ENCODE data around the gene HSPBP1. TPM values are rescaled to one million over a fixed set of nuclear protein-coding genes. Genes with fewer than 3 reads are reported as not detected.

HSPBP1 gene
- total RNA-seq, 1 donor from 2014 or later = 29.1 TPM

GRCh38 chr19:55258476-55258827 lies 21.5 kb downstream of the HSPBP1 start:
- TF ChIP-seq CTCF (IDR thresholded peaks at IDR 0.05; ENCODE audit: unreplicated experiment) = no peak
- peak overlapping the region; percentile 77 for H3K4me3 Mint-ChIP-seq
- H3K9me3 Mint-ChIP-seq = no peaks in the 10 kb centered on the region
- peak overlapping the region; percentile 43 for H3K27ac Mint-ChIP-seq
- no peaks in the 10 kb centered on the region for H3K36me3 Mint-ChIP-seq
- H3K27me3 Mint-ChIP-seq (ENCODE audit: low read depth) = no peaks in the 10 kb centered on the region
- peak in 1 of 2 experiments; percentile 42 for DNase-seq (ENCODE audit: low spot score in 2 of 2, unreplicated experiment in 2 of 2)
- peaks cover 37% of the 10 kb centered on the region for H3K4me1 Mint-ChIP-seq

DNA sequence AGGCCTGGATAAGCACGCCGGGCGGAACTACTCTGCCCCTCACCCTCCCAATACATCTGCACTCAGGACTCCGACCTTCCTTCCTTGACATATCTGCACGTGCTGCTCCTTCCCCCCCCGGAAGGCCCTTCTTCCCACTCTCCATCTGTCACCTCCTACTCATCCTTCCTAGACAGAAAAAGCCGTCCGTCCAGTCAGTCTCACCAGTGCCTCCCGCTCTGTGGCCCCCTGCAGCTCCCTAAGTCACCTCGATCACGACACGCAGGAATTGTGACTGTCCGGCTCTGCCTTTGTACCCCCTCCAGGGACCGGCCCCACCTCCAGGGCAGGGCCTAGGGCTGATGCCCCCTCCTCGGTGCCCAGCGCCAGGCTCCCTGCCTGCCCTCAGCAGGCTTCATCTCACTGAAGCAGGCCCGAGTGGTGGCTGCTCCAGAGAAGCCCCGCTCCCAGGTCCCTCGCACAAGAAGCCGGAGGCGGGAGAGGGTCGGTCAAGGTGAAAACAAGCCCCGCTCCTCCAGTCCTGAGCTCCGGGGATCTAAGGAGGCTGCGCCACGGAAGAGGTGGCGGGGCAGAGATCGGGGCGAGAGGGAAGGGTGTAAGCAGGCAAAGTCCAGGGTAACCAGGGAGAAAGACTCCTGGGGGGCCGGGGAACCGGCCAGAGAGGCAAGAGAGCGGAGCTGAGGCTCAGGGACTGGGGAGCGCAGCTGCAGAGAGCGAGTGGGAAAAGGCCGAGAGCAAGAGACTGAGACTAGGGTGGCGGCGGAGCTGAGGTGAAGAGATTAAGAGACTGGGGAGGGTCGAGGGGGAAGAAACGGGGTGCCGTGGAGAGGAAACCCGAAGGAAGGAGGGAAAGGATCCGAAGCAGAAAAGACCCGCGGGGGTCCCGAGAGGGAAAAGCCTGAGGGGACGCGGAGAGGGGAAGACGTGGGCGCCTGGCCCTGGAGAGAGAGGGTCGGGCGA lies 22.2 kb downstream of the HSPBP1 start:
- H3K36me3 Mint-ChIP-seq = no peaks in the 10 kb centered on the region
- peak overlapping the region; percentile 94 for H3K27ac Mint-ChIP-seq
- no peak for TF ChIP-seq CTCF (IDR thresholded peaks at IDR 0.05; ENCODE audit: unreplicated experiment)
- no peaks in the 10 kb centered on the region for H3K27me3 Mint-ChIP-seq (ENCODE audit: low read depth)
- peaks cover 37% of the 10 kb centered on the region for H3K4me1 Mint-ChIP-seq
- DNase-seq (ENCODE audit: low spot score in 2 of 2, unreplicated experiment in 2 of 2) = peak in 1 of 2 experiments; percentile 41
- H3K4me3 Mint-ChIP-seq = peak overlapping the region; percentile 99
- no peaks in the 10 kb centered on the region for H3K9me3 Mint-ChIP-seq

DNA sequence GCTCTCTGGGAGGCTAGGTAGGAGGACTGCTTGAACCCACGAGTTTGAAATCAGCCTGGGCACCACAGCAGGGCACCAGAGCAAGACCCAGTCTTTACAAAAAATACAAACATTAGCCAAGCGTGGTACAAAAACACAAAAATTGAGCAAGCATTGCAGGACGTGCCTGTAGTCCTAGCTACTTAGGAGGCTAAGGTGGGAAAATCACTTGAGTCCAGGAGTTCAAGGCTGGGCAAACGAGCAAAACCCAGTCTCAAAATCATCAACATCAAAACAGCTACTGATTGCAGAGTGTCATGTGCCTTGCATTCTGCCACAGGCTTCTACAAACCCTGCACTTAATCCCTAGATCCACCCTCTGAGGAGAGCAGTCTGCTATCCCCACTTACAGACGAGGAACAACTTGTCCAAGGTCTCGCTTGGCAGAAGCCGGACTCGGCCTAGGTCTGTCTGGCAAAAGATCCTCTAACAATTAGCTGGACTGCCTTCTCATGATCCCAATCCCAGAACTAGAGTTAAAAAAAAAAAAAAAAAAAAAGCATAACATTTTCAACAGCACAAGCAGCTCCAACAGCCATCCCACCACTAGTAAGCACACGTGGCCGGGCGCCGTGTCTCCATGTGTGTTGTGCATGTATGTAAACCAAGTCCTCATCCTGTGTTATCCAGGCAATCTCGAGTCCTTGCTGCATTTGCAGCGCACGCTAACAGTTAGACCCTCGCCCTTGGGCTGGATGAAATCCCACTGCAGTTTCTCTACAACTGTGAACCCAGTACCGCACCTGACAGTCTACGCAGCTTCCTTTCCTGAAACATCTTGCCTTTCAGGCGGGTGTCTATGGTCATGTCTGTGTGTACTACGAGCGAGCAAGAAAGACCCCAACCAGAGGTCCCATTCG lies 23.1 kb downstream of the HSPBP1 start:
- Mint-ChIP-seq H3K36me3 (no peaks in the 10 kb centered on the region), H3K4me1 (peaks cover 38% of the 10 kb centered on the region), H3K9me3 (no peaks in the 10 kb centered on the region), H3K4me3 (peak overlapping the region; percentile 99), H3K27ac (peak overlapping the region; percentile 94), H3K27me3 (ENCODE audit: low read depth) (no peaks in the 10 kb centered on the region)
- no peak for DNase-seq (ENCODE audit: low spot score in 2 of 2, unreplicated experiment in 2 of 2)
- TF ChIP-seq CTCF (IDR thresholded peaks at IDR 0.05; ENCODE audit: unreplicated experiment) = no peak

- Mint-ChIP-seq H3K4me3 (peak overlapping the region; percentile 99), H3K27ac (peak overlapping the region; percentile 41), H3K27me3 (ENCODE audit: low read depth) (no peaks in the 10 kb centered on the region), H3K4me1 (peaks cover 41% of the 10 kb centered on the region), H3K36me3 (no peaks in the 10 kb centered on the region), H3K9me3 (no peaks in the 10 kb centered on the region)
- TF ChIP-seq CTCF (IDR thresholded peaks at IDR 0.05; ENCODE audit: unreplicated experiment) = no peak
- no peak for DNase-seq (ENCODE audit: low spot score in 2 of 2, unreplicated experiment in 2 of 2)
Observed at GRCh38 chr19:55255618-55256423, 24.1 kb downstream of the HSPBP1 start.

DNA sequence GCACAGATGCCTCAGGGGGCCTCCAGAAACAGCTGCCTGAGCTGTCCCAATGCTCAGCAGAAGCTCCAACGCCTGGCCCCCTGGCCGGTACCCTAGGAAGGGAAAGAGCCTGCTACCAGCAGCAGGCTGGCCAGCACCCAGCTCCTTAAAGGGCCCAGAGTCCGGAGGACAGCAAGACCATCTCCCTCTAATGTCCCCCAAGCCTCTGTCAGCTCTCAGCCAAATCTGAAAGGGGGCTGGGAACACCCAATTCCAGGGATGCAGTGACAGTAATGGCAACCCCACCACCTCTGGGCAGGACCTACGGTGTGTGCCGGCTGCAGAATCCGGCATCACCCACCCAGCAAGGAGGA lies 25.3 kb downstream of the HSPBP1 start:
- Mint-ChIP-seq H3K4me1 (peaks cover 37% of the 10 kb centered on the region), H3K27ac (no peak overlapping the region), H3K4me3 (no peak overlapping the region), H3K9me3 (no peaks in the 10 kb centered on the region), H3K27me3 (ENCODE audit: low read depth) (no peaks in the 10 kb centered on the region), H3K36me3 (no peaks in the 10 kb centered on the region)
- TF ChIP-seq CTCF (IDR thresholded peaks at IDR 0.05; ENCODE audit: unreplicated experiment) = no peak
- no peak for DNase-seq (ENCODE audit: low spot score in 2 of 2, unreplicated experiment in 2 of 2)

Measured in mesothelial cell of epicardium (in vitro differentiated cells).